NCI-H1436 treated with DMSO at 0.1 percent for 48 hours (cell line): ENCODE measurements around the gene MME.
"Not testable (repeated sequence)": the region's sequence is repeated elsewhere in the genome, so short reads cannot be mapped to it uniquely, and the experiment has no call there.

ENCODE experiments used
- DNase-seq: peaks from one replicate; lab custom pipeline; 2025; lab: John Stamatoyannopoulos, UW

The MME gene

DNA sequence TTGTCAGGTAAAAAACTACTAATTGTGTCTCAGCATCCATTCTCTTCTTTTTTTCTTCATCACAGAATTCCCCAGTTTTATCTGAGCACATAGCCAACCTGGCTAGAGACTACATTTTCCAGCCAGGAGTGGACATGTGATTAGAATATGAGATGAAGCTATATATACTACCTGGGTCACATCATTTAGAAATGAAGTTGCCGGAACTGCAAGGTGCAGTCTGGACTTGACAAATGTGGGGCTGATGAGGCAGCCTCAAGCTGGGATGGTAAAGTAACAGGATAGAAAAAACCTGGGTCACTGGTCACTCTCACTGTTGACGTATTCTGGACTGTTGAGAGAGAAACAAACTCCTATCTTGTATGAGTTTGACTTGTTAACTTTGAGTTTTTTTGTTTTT is 113.7 kb downstream of the MME start:
- DNase-seq: no peak

DNA sequence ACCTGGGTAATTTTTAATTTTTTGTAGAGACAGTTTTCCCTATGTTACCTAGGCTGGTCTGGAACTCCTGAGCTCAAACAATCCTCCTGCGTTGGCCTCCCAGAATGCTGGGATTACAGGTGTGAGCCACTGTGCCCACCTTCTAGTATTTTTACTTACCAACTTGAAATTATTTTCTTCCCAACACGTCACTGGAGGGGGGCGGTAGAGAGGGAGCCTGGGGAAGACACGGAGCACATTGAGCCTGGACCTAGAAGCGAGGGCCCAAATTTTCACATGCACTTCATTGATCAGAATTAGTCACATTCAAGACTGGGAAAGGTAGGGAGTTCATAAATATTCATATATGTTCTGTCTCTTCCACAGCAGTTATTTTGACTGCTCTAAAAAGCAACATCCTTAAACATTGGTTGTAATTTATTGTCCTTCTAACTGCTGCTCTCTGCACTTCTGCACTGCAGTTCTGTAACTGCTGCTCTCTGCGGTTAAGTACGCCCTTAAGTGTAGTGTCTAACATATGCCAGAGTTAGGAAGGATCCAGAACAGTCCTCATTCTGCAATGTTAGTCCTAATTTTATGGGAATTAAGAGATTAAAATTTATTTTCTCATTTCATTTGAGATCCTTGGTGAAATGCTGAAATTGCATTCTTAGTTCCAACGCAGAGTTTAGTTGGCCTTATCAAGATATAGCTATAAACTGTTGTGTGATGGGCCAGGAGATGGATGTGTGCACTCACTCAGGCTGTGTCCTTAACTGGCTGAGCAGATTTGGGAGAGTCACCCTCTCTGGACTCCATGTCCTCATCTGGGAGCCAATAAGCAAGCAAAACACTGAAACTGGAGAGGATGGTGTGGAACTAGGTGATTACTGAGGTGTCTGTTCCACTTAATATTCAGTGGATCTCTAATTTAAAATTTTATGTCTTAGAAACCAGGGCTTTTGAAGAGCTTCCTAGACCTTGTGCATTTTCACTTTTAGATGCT is 115.1 kb downstream of the MME start:
- DNase-seq: no peak

DNA sequence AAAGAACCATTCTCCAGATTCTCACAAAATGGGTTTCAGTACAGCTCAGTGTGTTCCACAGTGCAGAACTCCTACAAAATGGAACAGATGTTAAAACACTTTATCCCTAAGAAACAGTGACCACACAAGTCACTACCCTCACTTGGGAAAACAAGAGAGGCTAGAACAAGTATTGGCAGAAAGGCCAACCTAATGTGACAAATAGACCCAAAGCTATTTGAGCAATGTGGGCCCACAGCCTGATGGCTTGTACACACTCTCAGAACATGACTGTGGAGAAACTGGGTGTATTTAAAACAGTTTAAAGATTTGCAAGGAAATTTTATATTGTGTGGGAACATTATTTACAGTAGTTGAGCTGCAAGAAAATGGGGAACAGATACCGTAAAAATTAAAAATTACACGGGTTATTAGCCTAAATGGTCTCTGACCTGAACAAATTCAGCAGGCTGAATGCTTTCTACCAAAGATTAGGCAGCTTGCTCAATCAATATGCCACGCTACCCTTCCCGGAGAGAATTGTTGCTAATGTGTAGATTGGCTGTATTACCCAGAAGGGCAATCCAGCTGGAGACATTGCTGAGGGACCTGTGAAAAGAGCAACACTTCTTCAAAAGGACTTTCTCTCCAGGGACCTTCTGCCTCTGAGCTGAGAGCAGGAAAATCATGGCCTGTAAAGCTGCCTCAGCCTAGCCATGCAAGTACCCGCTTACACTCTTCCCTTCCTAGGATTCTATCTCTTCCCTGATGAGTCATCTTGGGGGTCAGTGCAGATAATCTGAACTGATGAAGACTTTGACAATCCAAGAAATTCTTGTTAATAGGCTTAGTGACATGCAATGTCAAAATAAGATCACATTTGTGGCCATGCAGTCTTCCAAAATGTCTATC is 116.3 kb downstream of the MME start:
- DNase-seq: no peak

DNA sequence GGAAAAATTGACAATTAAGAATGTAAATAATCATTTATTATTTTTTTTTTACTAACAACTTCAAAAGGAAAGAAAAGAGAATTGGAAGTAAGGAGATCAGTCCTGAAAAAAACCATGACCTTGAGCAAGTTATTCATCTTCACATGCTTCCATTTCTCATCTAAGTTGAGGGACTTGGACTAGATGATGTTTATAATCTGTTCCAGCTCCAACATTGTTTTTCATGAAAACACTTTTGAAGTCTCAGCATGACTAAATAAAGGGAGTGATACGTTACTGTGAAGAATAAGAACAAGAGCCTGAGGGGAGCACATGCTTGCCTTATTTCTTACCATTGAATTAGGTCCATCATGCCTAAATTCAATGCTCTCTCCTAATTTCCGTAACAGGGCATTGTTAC is 117.7 kb downstream of the MME start:
- no peak for DNase-seq

DNA sequence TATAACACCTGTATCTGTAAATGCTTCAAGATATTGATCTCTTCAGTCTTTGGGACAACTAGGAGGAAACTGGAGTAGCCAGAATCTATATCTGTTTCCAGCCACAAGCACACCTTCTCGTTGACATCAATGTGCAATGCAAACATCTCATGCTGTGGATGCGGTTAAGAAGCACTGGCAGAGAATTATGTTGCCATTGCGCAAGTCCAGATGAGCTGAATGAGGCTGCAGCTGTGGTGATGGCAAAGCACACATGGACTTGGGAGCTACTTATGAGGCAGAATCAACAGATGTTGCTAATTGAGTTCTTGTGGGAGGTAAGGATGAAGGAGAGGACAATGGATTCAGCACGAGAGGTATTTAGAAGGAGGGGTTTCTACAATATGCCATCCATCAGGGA is 122.5 kb downstream of the MME start:
- DNase-seq: no peak

DNA sequence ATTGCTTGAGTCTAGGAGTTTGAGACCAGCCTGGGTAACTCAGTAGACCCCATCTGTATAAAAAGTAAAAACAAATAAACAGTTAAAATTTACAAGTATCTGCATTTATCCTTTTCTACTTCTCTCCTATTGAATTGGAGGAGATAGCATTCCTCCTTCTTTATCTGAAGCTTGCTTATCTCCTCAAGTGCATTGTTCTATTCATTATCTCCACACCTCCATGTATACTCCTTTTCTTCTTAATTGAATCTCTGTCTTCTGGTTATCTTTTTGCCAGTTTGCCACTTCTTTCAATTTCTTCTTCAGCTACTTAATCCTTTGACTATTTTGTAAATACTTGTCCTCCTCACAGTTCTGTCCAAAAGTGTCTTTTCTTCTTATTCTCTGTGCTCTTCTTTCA is 124.7 kb downstream of the MME start:
- no peak for DNase-seq

DNA sequence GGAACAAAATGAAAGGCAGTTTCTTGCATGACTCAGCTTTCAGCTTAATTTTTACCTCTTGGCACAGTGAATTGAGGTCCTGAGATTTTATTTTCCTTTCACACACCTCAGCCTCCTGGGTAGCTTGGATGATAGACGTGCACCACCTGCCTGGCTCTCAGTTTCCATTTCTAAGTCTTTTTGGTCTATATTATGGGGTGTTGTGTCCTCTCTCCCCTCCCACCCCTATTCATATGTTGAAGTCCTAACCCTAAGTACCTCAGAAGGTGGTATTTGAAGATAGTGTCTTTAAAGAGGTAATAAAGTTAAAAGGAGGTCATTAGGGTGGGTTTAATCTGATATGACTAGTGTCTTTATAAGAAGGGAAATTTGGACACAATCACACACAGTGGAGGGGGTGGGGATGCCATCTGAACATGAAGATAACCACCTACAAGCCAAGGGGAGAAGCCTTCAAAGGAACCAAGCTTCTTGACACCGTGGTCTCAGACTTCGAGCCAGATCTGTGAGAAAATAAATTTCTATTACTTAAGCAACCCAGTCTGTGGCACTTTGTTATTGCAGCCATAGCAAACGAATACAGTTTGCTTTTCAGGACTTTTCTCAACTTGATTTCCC is 128.2 kb downstream of the MME start:
- no peak for DNase-seq

DNA sequence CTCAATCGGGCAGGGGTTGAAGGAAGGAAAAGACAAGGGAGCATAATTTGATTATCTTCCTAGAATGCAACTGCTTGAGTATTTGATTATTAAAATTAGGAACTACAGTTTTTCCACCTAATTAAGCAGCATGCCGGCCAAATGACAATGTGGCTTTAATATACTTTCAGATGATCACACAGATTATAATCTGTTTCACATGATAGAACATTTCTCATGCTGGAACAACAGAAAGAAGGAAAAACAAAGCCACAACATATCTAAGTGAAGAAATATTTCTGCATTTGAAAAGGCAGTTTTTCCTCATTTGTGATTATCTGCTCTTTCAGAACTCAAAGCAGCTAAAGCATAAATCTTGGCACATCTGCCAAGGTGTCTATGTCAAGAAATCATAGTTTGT is 130.6 kb downstream of the MME start:
- no peak for DNase-seq

DNA sequence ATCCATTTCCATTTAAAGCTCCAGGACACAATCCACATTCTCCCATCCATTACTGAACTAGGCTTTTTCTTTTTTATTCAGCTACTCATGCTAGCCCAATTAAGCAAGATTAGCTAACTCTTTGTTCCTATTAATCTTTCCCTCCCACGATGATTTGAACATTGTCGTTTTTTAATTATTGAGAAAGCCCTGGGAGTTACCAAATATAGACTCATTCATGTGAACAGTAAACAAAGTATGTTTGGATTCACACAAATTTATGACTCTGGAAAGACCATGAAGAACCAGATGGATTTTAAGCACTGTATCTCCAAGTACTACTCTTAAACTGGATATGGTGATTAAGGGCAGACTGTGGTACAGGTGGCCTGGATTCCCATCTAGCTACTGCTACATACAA is 131.1 kb downstream of the MME start:
- DNase-seq: no peak

DNA sequence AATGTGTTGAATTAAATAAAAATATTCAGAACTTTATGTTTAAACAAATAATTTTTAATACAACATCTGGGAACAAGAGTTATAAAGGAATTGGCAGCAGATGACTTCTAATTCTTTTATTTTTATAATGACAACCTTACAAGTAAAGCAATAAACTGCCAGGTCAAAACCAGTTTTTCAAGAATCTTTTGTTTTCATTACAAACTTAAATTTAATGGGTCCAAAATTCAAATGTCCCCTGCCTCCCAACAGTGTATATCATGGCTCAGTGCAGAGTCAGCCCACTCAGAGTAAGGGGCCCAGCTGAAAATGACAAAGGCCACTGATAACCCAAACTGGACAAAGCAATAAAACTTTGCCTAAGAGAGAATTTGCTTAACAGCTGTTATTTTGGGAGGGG is 131.8 kb downstream of the MME start:
- no peak for DNase-seq

DNA sequence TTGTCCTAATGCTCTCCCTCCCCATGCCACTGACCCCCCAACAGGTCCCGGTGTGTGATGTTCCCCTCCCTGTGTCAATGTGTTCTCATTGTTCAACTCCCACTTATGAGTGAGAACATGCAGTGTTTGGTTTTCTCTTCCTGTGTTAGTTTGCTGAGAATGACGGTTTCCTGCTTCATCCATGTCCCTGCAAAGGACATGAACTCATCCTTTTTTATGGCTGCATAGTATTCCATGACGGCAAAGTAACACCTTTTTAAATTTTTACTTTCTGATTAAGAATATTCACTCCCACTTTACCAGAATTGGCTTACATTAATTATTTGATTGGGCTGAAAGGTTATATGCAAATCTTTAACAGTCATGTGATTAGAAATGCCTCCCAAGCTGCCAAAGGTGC is 135.9 kb downstream of the MME start:
- DNase-seq: not testable (repeated sequence)

DNA sequence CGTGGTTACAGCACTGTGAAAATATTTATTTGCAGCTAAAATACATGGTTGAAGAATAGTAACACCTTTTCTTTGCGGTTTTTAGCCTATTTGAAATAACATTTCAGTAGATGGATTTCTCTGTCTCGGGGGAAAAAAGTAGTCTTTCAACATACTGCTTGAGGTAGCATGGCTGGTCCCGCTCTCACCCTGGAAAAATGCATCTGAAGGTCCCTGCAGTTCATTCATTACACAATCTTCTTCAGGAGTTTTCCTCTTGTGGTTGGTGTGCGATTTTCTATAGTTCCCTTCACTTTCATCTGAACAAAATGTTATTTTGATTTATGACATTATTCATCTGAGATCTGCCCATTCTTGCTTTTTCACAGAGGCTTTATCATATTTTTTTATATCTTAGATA is 137.5 kb downstream of the MME start:
- DNase-seq: no peak

DNA sequence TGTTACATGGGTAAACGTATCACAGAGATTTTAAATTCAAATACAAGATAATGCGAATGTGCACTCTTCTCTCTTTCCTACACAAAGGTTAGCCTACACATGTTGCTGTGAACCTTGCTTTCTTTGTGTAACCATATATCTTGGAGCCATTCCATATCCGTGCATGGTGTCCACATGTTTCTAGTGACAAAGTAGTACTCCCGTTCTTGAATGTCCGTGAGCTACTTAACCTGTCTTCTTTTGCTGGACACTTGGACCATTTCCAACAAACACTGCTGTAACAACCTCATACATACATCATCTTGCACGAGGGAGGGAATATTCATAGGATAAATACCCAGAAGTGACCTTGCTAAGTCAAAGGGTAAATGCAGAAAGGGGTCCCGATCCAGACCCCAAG is 138.3 kb downstream of the MME start:
- DNase-seq: no peak

DNA sequence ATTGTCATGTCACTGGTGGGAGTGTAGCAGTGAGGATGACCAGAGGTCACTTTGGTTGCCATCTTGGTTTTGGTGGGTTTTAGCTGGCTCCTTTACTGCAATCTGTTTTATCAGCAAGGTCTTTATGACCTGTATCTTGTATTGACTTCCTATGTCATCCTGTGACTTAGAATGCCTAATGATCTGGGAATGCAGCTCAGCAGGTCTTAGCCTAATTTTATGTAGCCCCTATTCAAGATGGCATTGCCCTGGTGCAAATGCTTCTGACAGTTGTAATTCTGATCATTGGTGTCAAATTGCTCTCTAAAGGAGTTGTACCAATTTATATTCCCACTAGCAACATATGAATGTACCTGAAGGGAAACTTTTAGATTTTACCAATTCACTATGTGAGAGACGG is 139.0 kb downstream of the MME start:
- no peak for DNase-seq

DNA sequence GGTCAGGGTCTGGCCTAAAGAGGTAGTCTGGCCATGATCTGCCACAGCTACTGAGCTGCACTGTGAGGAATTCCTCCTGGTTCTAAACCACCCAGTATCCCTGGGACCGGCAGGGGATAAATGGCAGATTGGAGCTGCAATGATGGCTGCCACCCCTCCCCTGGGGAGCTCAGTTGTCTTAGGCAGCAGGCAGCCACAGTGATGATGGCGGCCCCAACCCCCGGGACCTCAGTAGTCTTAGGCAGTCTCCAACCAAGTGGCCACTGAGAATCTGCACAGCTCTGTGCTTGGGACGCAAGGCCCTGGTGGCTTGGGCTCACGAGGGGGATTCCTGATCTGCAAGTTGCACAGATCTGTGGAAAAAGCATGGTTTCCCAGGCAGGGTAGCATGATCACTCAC is 145.3 kb downstream of the MME start:
- no peak for DNase-seq

DNA sequence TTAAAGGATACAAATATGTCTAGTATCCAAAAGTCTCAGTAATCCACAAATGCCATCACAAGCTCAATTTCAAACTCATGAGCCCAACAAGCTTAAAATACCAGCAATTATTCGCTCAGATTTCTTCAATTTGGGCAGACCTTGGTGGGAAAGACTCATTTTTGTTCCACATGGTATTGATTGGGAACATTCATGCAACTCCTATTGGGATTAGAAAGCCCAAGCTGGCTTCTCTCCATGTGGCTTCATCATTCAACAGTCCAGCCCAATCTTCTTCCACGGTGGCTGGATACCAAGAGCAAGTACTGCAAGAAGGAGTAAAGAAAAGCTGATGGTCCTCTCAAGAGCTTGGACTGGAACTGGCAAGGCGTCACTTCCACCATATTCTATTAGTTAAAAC is 147.0 kb downstream of the MME start:
- DNase-seq: no peak

DNA sequence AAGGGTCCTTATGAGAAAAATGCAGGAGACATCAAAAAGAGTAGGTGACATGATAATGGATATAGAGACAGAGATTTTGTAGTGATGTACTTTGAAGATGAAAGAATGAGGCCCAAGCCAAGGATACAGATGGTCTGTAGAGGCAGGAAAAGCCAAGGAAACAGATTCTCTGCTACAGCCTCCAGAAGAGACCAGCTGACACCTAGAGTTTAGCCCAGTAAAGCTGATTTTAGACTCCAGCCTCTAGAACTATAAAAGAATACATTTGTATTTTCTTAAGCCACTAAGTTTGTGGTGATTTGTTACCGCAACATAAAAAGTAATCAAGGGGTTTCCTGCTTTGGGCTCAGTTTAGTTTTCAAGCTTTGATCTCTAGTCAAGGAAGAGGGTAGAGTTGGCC is 148.6 kb downstream of the MME start:
- no peak for DNase-seq

DNA sequence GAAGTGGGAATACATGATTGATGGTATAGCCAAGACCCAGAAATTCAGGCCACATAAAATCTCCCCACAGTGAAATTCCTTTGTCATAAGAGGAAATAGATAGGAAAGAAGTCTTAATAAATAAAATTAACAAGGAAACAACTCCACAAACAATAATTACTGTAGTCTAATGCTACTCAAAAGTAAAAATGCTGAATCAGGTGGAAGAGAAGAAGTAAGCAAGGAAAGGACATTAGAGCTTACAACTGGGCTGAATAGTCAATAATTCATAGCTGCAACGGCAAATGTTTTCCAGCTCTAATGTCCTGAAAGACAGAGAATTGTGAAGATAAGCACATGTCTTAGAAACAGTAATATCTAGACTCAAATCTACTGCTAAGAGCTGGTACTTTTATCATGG is 149.0 kb downstream of the MME start:
- DNase-seq: no peak

DNA sequence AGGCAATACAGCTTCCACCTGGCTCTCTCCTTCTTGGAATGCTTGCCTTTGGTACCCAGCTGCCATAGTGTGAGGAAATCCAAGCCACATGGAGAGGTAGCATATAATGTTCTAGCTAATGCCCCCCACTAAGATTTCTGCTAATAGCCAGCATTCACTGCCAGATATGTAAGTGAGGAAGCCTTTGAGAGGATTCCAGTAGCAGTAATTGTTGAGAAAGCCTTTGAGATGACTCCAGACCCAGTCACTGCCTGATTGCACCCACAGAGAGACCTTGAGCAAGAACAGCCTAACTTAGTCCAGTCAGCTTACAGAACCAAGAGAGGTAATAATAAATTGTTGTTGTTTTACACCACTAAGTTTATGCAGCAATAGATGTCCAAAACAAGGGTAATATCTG is 150.3 kb downstream of the MME start:
- no peak for DNase-seq

DNA sequence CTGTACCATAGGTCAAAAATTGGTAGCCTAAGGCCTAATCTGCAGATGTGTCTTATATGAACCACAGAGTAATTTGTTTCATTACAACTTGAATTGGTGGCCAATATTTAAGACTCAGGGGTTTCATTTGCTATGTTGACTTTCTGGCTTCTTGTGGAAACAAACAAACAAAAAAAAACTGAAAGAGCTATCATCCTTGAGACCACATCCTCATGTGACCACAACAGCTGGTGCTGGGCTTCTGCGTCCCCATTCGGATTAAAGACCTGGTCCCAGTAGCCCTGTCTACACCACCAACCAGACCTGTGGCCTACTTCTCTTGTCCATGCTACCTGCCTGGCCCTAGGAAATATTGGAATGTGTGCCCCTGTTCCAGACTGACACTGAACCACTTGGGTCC is 151.7 kb downstream of the MME start:
- no peak for DNase-seq

DNA sequence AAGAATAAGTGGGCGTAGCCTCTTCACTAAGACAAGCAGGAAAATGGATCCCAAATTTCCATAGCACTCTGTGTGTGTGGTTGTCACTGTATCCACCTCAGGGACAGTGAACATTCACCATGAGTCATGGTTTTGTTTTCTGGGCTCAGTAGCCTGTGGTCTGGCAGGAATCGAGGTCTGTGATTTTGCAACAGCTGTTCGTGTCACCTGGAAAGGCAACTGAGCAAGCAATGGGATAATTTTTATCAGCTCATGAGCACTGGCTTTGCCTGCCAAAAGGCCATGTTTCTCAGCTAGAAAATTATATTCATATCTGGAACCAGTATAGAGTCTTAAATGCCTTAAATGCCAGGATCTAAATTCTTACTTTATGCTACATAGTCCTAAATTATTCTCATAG is 152.5 kb downstream of the MME start:
- DNase-seq: no peak

DNA sequence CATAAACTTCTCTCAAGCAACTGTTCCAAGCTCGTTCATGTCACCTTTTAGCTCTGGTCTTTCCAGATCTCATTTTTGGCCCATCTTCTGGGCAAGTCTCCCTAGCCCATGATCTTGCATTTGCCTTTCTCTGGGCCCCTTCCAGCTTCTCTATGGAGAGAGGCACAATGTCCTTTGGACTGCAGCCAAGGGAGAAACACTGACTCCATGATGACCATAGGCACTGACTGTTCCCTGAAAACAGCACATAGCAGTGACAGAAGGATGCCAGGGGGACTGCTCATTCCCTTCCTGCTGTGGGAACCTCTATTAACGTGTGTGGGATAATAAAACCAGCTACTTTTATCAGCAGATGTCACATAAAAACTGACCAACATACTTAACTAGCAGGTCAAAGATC is 153.1 kb downstream of the MME start:
- no peak for DNase-seq
